Activated naive CD4-positive, alpha-beta T cell treated with anti-CD3 and anti-CD28 coated beads, Interleukin-2, amount 50 U/mL, for 16 hours (primary cell): ENCODE measurements around the gene HPS5.
"Not testable (repeated sequence)": the region's sequence is repeated elsewhere in the genome, so short reads cannot be mapped to it uniquely, and the experiment has no call there.

ENCODE experiments used
- DNase-seq: peaks from one replicate; pipeline ENCODE4 v3.0.0-alpha.2; 2020

HPS5 gene

GRCh38 chr11:18267335-18268133 lies 54.4 kb downstream of the HPS5 start:
- not testable (repeated sequence) for DNase-seq

- no peak for DNase-seq
Observed at GRCh38 chr11:18265949-18266348, 56.0 kb downstream of the HPS5 start, which contains the start of gene SAA1. TSS of gene SAA1 (plus strand) at chr11:18266264. CDS start at chr11:18266888, 624 bp downstream.

- no peak for DNase-seq
Observed at GRCh38 chr11:18264677-18265555, 57.0 kb downstream of the HPS5 start.

- no peak for DNase-seq
Observed at GRCh38 chr11:18264035-18264434, 57.9 kb downstream of the HPS5 start.

- not testable (repeated sequence) for DNase-seq
Observed at GRCh38 chr11:18262681-18263350, 59.1 kb downstream of the HPS5 start.

GRCh38 chr11:18261721-18262120 lies 60.2 kb downstream of the HPS5 start:
- DNase-seq, result no peak

DNA sequence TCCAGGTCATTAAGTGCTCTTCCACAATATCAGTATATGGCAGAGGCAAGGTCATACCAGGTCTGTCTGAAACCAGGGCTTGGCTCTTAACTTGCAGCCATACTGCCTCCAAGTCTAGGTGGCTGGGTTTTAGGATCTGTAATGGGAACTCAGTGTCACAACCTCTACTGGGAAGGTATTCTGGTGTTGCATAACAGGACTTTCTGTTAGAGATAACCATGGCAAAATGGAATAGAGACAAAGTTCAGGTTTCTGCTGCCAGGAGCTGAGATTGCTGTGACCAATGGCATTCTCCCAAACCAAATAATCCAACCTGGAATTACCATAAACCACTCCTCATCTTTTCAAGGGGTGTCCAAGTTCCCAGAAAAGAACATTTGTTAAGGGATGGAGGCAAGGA lies 62.7 kb downstream of the HPS5 start:
- no peak for DNase-seq

DNA sequence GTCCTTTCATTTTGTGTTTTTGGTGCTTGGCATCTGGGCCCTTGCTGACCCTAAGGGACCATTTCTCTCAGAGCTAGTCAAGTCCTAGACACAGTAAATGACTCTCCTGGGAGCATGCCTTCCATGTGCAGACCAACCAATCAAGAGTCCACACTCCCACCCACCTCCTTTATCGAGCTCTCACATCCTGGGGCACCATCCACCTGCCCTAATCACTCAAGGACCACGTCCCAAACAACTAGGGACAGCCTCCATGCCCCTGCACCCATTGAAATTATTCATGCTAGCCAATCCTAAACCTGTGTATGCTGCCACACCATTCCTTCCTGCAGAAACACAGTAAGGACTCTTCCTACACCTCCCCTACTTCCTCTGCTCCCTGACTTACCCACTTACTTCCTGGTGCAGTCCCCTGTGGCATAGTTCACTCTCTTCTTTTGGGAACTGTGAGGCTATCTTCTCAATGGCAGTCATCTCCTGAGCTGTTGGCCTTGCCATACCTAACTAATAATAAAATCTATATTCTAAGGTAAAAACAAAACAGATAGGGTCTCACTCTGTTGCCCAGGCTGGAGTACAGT lies 67.1 kb downstream of the HPS5 start:
- DNase-seq, result no peak

- no peak for DNase-seq
Observed at GRCh38 chr11:18253778-18254338, 68.1 kb downstream of the HPS5 start.

DNA sequence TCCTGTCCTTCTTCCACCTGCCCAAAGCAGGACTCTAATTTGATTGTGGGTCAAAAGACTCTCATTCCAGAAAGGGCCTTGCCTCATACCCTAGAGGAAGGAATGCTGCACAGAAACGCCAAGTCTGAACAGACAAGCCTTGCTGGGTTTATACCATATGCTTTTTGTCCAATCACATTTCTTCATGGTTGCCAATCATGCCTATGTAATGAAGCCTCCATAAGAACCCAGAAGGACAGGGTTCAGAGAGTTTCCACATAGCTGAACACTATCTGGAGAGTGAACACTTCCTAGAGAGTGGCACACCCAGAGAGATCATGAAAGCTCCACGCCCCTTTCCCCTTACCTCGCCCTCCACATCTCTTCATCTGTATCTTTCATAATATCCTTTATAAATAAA lies 68.7 kb downstream of the HPS5 start:
- no peak for DNase-seq

- DNase-seq, result no peak
Observed at GRCh38 chr11:18248561-18248960, 73.4 kb downstream of the HPS5 start, which contains the start of gene SAA2. TSS of gene SAA2 (minus strand) at chr11:18248668. CDS start at chr11:18248011, 657 bp downstream.

GRCh38 chr11:18247191-18247581 lies 74.8 kb downstream of the HPS5 start:
- not testable (repeated sequence) for DNase-seq

GRCh38 chr11:18246379-18247190 lies 75.4 kb downstream of the HPS5 start:
- not testable (repeated sequence) for DNase-seq

- no peak for DNase-seq
Observed at GRCh38 chr11:18245396-18245795, 76.5 kb downstream of the HPS5 start.

GRCh38 chr11:18243783-18244362 lies 78.1 kb downstream of the HPS5 start:
- peak; percentile 27 for DNase-seq

DNA sequence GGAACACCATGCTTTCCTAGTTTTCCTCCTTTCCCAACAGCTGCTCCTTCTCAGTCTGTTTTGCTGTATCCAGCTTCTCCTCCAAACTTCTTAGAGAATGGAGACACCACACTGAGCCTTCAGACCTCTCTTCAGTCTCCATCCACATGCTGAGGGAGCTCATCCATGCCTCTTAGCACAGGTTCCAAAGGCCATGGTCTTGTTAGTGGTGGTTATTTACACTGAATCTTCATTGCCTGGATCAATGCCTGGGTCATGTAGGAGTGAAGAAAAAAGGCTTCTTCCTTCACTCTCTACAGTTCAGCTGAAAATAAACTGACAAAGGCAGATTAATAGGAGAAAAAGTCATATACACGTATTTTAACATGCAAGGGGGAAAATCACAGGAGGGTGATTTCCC lies 82.3 kb downstream of the HPS5 start:
- no peak for DNase-seq

GRCh38 chr11:18236664-18237356 lies 85.1 kb downstream of the HPS5 start, which contains the start of gene SAA4:
TSS of gene SAA4 (minus strand) at chr11:18236802. CDS start at chr11:18235926, 876 bp downstream.
- DNase-seq, result no peak

DNA sequence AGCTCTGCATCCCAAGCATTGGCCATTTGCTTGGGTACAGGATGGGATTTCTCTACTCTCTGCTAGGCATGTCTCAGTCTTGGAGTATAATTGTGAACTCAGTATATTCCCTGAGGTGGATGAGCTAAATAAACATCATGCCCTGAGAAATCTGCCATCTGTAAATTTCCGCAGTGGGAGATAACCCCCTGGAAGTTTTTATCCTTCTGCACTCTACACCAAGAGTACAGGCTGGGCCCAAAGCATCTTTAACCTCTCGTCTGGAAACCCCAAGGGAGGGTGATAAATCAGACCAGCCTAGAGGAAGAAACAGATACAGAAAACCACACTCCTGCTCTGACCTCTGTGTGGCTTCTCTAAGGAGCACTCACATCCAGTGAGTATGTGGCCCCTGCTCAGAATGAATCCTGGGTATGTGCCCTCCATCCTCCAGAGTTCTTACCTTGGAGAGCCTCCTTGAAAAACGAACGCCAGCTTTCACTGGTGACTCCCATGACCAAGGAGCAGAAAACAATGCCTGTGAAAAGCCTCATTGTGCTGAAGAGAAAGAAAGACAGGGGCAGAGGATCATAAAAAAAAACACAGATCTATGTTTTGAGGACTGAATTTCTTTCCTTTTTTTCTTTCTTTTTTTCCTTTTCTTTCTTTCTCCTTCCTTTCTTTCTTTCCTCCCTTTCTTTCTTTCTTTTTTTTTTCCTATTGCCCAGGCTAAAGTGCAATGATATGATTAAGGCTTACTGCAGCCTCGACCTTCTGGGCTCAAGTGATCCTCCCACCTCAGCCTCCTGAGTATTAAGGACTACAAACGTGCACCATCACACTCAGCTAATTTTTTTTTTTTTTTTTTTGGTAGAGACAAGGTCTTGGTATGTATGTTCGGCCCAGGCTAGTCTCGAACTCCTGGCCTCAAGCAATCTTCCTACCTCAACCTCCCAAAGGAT lies 86.3 kb downstream of the HPS5 start:
- DNase-seq, result no peak

DNA sequence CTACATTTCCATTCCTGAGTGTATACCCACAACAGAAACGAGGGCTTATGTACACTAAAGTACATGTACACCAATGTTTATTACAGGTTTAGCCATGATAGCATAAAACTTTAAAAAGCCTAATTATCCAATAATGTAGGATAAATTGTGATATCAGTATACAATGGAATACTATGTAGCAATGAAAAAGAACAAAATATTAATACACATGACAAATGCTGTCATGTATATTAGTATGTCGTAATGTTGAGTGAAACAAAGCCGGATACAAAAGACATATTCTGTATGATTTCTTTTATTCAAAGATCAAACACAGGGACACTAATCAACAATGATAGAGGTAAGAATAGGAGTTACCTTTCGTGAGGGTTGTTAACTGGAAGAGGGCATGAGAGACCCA lies 88.0 kb downstream of the HPS5 start:
- no peak for DNase-seq
